T-helper 2 cell (primary cell): ENCODE data around the gene ATXN1.
"Not testable (repeated sequence)": the region's sequence is repeated elsewhere in the genome, so short reads cannot be mapped to it uniquely, and the experiment has no call there.

Experiments used
- DNase-seq, 5 experiments: peaks; one replicate each; pipeline versions ENCODE4 v3.0.0 to v3.0.0-alpha.2; 2012 to 2022

The ATXN1 gene

GRCh38 chr6:16635810-16636602 is 125.3 kb downstream of the ATXN1 start:
- DNase-seq: no peak

- no peak for DNase-seq
Observed at GRCh38 chr6:16635291-16635809, 125.9 kb downstream of the ATXN1 start.

- DNase-seq: no peak
Observed at GRCh38 chr6:16634855-16635254, 126.4 kb downstream of the ATXN1 start.

GRCh38 chr6:16633961-16634360 is 127.3 kb downstream of the ATXN1 start:
- DNase-seq: peak in 1 of 5 experiments; percentile 59

GRCh38 chr6:16633465-16633864 is 127.8 kb downstream of the ATXN1 start:
- DNase-seq: no peak

- no peak for DNase-seq
Observed at GRCh38 chr6:16632101-16632500, 129.2 kb downstream of the ATXN1 start.

- DNase-seq: no peak
Observed at GRCh38 chr6:16630026-16630643, 131.1 kb downstream of the ATXN1 start.

GRCh38 chr6:16628580-16628979 is 132.7 kb downstream of the ATXN1 start:
- DNase-seq: not testable (repeated sequence)

GRCh38 chr6:16626650-16627049 is 134.6 kb downstream of the ATXN1 start:
- DNase-seq: no peak

- no peak for DNase-seq
Observed at GRCh38 chr6:16625291-16626265, 135.7 kb downstream of the ATXN1 start.

- DNase-seq: no peak
Observed at GRCh38 chr6:16624636-16625290, 136.5 kb downstream of the ATXN1 start.

- no peak for DNase-seq
Observed at GRCh38 chr6:16623731-16624130, 137.5 kb downstream of the ATXN1 start.

- no peak for DNase-seq
Observed at GRCh38 chr6:16623029-16623653, 138.1 kb downstream of the ATXN1 start.

GRCh38 chr6:16622193-16622592 is 139.1 kb downstream of the ATXN1 start:
- peak in 1 of 5 experiments; percentile 68 for DNase-seq

- no peak for DNase-seq
Observed at GRCh38 chr6:16621002-16621401, 140.3 kb downstream of the ATXN1 start.

- peak in 1 of 5 experiments; percentile 74 for DNase-seq
Observed at GRCh38 chr6:16619777-16620176, 141.5 kb downstream of the ATXN1 start.

GRCh38 chr6:16618962-16619361 is 142.3 kb downstream of the ATXN1 start:
- no peak for DNase-seq

GRCh38 chr6:16615215-16615614 is 146.0 kb downstream of the ATXN1 start:
- not testable (repeated sequence) for DNase-seq

- not testable (repeated sequence) for DNase-seq
Observed at GRCh38 chr6:16614143-16614542, 147.1 kb downstream of the ATXN1 start.

GRCh38 chr6:16613504-16613903 is 147.8 kb downstream of the ATXN1 start:
- not testable (repeated sequence) for DNase-seq

GRCh38 chr6:16608444-16608843 is 152.8 kb downstream of the ATXN1 start:
- DNase-seq: no peak

- DNase-seq: peak in 2 of 5 experiments; percentile 34 to 85
Observed at GRCh38 chr6:16602035-16602434, 159.2 kb downstream of the ATXN1 start.
